ENCODE measurements around the gene DHRSX.

DNA sequence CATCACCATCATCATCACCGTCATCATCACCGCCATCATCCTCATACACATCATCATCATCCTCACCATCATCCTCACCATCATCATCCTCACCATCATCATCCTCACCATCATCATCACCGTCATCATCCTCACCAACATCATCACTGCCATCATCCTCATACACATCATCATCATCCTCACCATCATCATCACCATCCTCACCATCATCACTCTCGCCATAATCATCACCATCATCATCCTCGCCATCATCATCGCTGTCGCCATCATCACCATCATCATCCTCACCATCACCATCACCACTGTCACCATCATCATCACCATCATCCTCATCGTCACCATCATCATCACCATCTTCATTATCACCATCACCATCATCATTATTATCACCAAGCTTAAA, 19.8 kb upstream of the DHRSX start:
- TF ChIP-seq CTCF (IDR thresholded peaks at IDR 0.05) (no peak), POLR2A (IDR thresholded peaks at IDR 0.05) (no peak)

Measured in testis (tissue), 2 donors.